OCI-LY7 (cell line): Measurements from ENCODE around the gene VSIG4. TPM values are rescaled to one million over a fixed set of nuclear protein-coding genes. Genes with fewer than 3 reads are reported as not detected.

ENCODE experiments used
- BruUV-seq: library from RNA; stranded (reverse); fragments of 400-500 nt; replicated peaks from 2 replicates; lab custom pipeline; 2021; lab: Mats Ljungman, UMichigan
- CTCF ChIA-PET: fragments of 300-600 bp; sonication (Branson Sonifier 250); formaldehyde crosslinking; loops from one replicate; lab custom pipeline; 2022; ENCODE audit warnings: antibody characterized with exemption; ENCODE audit not compliant: unreplicated experiment; lab: Charles Lee
- POLR2A ChIA-PET: fragments of 300-600 bp; sonication (Branson Sonifier 250); formaldehyde crosslinking; loops from one replicate; lab custom pipeline; 2022; ENCODE audit warnings: antibody characterized with exemption; lab: Charles Lee
- DNase-seq: peaks from one replicate; pipeline ENCODE4 v3.0.0-alpha.2; 2015; ENCODE audit warnings: low spot score
- H2AFZ ChIP-seq: fragments of 200-600 bp; sonication (generic), shearing (Covaris generic); 2 replicates; pipeline ENCODE4 v1.6.1; 2014; ENCODE audit warnings: mild to moderate bottlenecking, antibody characterized with exemption, low read length, moderate library complexity
- H3K27ac ChIP-seq: fragments of 200-600 bp; sonication (generic); 2 replicates; pipeline ENCODE4 v1.5.1; 2014; ENCODE audit warnings: mixed run types, low read depth, mild to moderate bottlenecking, moderate library complexity, low read length, inconsistent platforms; ENCODE audit not compliant: poor library complexity, severe bottlenecking
- H3K36me3 ChIP-seq: fragments of 200-600 bp; sonication (generic); 2 replicates; pipeline ENCODE4 v1.6.1; 2014; ENCODE audit warnings: mild to moderate bottlenecking, antibody characterized with exemption, low read length, moderate library complexity, mixed read lengths; ENCODE audit not compliant: insufficient read depth
- H3K4me1 ChIP-seq: fragments of 200-600 bp; sonication (generic); 2 replicates; pipeline ENCODE4 v1.5.1; 2014; ENCODE audit warnings: mild to moderate bottlenecking, low read length; ENCODE audit not compliant: insufficient read depth, poor library complexity, severe bottlenecking
- H3K4me2 ChIP-seq: fragments of 200-600 bp; sonication (generic); 2 replicates; pipeline ENCODE4 v1.6.1; 2014; ENCODE audit warnings: mild to moderate bottlenecking, low read length
- H3K4me3 ChIP-seq: fragments of 200-600 bp; sonication (generic); 2 replicates; pipeline ENCODE4 v1.5.1; 2014; ENCODE audit warnings: mild to moderate bottlenecking, low read depth, low read length; ENCODE audit not compliant: poor library complexity, severe bottlenecking
- H3K79me2 ChIP-seq: fragments of 200-600 bp; sonication (generic); 2 replicates; pipeline ENCODE4 v1.6.1; 2016; ENCODE audit warnings: low read depth, mild to moderate bottlenecking, low read length, moderate library complexity, mixed read lengths; ENCODE audit not compliant: insufficient read depth
- H3K9me2 ChIP-seq: fragments of 200-600 bp; sonication (generic); 2 replicates; pipeline ENCODE4 v1.6.1; 2016; ENCODE audit warnings: mild to moderate bottlenecking, low read length, mixed read lengths; ENCODE audit not compliant: insufficient read depth
- H3K9me3 ChIP-seq: fragments of 200-600 bp; sonication (generic); 2 replicates; pipeline ENCODE4 v1.6.1; 2014; ENCODE audit warnings: mild to moderate bottlenecking, mixed run types, low read length, mixed read lengths
- H4K20me1 ChIP-seq: fragments of 200-600 bp; sonication (generic); 2 replicates; pipeline ENCODE4 v1.6.1; 2014; ENCODE audit warnings: mild to moderate bottlenecking, antibody characterized with exemption, low read length, moderate library complexity, mixed read lengths; ENCODE audit not compliant: insufficient read depth
- CTCF ChIP-seq: fragments of 200-600 bp; sonication (generic); conservative IDR thresholded peaks from 2 replicates; pipeline ENCODE4 v1.5.1; 2014; ENCODE audit warnings: mild to moderate bottlenecking, antibody characterized with exemption, low read length, moderate library complexity, mixed read lengths
- EZH2phosphoT487 ChIP-seq: fragments of 200-600 bp; sonication (generic); IDR thresholded peaks from 2 replicates; pipeline ENCODE4 v1.6.1; 2018; ENCODE audit warnings: low read depth, borderline replicate concordance, mild to moderate bottlenecking, mixed run types, antibody characterized with exemption, low read length, moderate library complexity, mixed read lengths
- intact Hi-C: fragments of 100-400 bp; cut with micrococcal nuclease; formaldehyde crosslinking; loops from one replicate; pipeline ENCODE4 v1.10.0; 2022; ENCODE audit not compliant: unreplicated experiment
- total RNA-seq, 2 experiments: library from RNA; depleted of rRNA in 1 of 2; stranded (reverse); fragments of >200 nt in 1 of 2; shearing (Covaris generic) in 1 of 2; gene quantifications; 2 replicates each; pipeline ENCODE4 v1.2.3, GENCODE V29; 2014 to 2022

VSIG4 gene
- total RNA-seq, 2 experiments from 2014 or later, result not detected

- H4K20me1 ChIP-seq, result no peaks in the 10 kb centered on the region
- no peak overlapping the region for H3K4me3 ChIP-seq
- DNase-seq, result no peak
- POLR2A ChIA-PET, result interaction anchor here (0.5 to 0.8 kb wide), 2 partner anchors 39 to 621 kb away, joined by 3 to 9 read pairs; no protein-coding TSS in a partner anchor
- CTCF ChIA-PET, result no interaction called here
- no peak overlapping the region for H2AFZ ChIP-seq
- intact Hi-C loops, result no loop called here
- H3K36me3 ChIP-seq, result no peaks in the 10 kb centered on the region
- TF ChIP-seq CTCF (no peak), EZH2phosphoT487 (no peak)
- no peak overlapping the region for H3K4me2 ChIP-seq
- H3K27ac ChIP-seq, result no peak overlapping the region
- H3K79me2 ChIP-seq, result no peaks in the 10 kb centered on the region
- no TSS peak for BruUV-seq
- no peaks in the 10 kb centered on the region for H3K9me2 ChIP-seq
- no peaks in the 10 kb centered on the region for H3K9me3 ChIP-seq
- peaks cover 58% of the 10 kb centered on the region for H3K4me1 ChIP-seq
These were observed 32.0 kb downstream of the VSIG4 start for GRCh38 chrX:66007851-66008250.

- POLR2A ChIA-PET, result interaction anchor here (1.3 kb wide), 1 partner anchor 41 kb away, joined by 5 read pairs; no protein-coding TSS in a partner anchor
These were observed 33.9 kb downstream of the VSIG4 start for GRCh38 chrX:66005830-66006449.

More at GRCh38 chrX:66005830-66006449, 33.9 kb downstream of the VSIG4 start:
- Histone ChIP-seq H3K9me2 (no peaks in the 10 kb centered on the region), H3K4me2 (peak overlapping the region; percentile 48), H3K4me1 (peaks cover 57% of the 10 kb centered on the region), H3K79me2 (no peaks in the 10 kb centered on the region), H3K27ac (peak overlapping the region; percentile 40), H2AFZ (peak overlapping the region; percentile 85; the same call in 1 of the 2 replicates), H3K9me3 (no peaks in the 10 kb centered on the region), H3K4me3 (peak overlapping the region; percentile 12), H3K36me3 (no peaks in the 10 kb centered on the region), H4K20me1 (no peaks in the 10 kb centered on the region)
- no peak for DNase-seq
- TF ChIP-seq CTCF, result no peak
- no peak for TF ChIP-seq EZH2phosphoT487
- intact Hi-C loops, result no loop called here
- CTCF ChIA-PET, result interaction anchor here (0.6 kb wide), 1 partner anchor 12 kb away, joined by 3 read pairs; no protein-coding TSS in a partner anchor
- BruUV-seq, result no TSS peak
